GM18519 (cell line): ENCODE results near the gene AMH.
"Not testable (repeated sequence)": the region's sequence is repeated elsewhere in the genome, so short reads cannot be mapped to it uniquely, and the experiment has no call there.

ENCODE experiments used
- ATAC-seq: cut with Tn5 transposase; IDR thresholded peaks from one replicate; pipeline ENCODE4 v1.9.1; 2021; ENCODE audit warnings: mild to moderate bottlenecking, moderate library complexity; ENCODE audit not compliant: unreplicated experiment, low FRiP score

Gene AMH

DNA sequence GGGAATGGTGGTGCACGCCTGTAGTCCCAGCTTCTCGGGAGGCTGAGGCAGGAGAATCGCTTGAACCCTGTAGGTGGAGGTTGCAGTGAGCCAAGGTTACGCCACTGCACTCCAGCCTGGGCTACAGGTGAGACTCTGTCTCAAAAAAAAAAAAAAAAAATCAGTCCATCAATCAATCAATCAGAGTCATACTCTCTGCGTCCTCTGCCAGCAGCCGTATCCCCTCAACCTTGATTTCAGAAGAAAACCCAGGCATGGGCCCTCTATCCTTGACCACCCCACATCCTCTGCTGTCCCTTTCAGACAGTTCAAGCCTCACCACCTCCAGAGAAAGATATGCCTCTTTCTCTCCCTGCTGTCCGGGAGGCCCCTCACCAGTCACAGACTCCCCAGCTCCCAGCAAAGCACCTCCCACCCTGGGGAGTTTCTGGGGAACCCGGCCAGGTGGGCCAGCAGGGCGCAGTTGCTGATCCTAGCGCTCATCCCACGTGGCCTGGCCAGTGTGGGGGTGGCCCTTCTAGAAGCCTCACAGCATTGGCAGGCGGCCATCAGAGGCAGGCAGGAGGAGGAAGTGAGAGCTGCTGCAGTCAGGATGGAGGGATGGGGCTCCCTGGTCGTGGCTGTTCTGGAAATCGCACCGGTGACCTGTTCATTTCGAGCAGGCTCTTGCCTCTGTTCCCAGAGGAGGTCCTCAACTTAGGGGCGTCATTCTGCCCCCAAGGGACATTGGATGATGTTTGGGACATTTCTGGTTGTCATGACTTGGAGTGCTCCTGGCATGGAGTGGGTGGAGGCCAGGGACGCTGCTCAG lies 17.3 kb downstream of the AMH start:
- ATAC-seq = no peak

DNA sequence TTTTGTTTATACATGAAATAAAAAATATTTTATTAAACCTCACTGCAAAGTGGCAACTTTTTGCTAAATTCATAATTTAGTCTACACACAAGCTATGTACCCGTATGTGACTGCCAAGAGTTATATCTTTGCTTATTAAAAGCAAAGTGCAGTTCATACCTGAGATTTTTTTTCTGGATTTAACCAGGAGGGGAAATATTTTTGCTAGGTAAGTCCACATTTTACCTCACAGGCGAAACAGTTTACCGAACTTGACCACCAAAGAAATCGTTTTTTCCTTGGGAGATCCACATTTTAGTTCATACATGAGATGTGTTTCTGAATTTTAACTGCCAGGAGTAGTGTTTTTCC lies 19.3 kb downstream of the AMH start:
- no peak for ATAC-seq

DNA sequence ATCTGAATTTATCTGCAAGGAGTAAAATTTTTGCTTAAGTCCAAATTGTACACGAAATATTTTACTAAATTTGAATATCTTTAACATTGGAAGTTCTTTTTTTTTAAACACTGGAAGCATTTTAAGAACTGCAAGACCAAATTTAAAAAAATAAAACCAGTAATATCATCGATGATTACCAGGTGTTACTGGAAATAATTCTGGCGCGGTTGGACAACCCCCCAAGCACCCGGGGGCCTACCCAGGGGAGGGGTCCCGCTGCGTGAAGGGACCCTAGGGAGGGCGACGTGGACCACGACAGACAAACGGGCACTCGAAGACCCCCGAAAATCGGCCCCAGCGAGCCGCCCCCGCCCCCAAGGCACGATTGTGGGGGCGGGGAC lies 19.7 kb downstream of the AMH start:
- ATAC-seq = no peak

DNA sequence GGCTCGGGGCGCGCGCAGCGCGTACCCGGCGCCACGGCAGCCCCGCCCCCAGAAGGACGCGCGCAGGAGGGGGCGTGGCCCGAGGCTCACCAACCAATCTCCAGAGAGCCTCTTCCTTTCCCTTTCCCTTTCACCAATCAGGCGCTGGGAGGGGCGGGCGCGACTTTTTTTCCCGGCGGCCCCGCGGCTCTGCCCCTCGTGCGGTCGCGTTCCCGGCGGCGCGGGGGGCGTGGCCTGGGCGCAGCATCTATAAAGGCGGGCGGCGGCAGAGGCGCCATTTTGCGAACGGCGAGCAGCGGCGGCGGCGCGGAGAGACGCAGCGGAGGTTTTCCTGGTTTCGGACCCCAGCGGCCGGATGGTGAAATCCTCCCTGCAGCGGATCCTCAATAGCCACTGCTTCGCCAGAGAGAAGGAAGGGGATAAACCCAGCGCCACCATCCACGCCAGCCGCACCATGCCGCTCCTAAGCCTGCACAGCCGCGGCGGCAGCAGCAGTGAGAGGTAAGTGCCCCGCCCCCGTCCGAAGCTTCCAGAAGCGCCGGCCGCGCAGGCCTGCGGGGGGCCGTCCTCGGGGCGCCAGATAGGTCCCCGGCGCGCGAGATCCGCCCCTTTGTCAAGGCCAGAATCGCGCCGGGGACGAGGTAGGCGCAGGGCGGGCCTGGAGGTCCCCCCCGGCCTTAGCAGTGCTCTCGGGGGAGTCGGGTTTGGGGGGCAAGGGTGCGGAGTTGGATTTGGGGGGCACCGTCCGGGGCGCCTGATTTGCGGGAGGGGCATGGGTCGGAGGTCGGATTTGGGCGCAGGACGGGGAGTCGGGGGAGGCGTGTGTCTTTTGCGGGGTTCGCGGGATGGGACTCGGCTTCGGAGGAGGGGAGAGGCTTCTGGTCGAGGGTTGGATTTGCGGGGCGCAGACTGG lies 20.4 kb downstream of the AMH start:
- peak; percentile 53 for ATAC-seq

DNA sequence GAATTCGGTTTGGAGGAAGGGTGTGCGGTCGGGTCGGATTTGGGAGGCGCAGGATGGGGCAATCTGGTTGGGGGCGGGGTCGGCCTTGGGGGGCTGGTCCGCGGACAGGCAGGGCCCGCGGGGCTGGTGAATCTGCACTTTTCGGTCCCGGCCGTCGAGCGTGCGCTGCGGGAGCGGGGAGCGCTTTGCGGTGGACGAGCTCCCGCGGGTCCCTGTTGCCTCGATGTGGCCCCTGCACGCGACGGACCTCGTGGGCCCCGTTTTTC lies 21.0 kb downstream of the AMH start:
- no peak for ATAC-seq

DNA sequence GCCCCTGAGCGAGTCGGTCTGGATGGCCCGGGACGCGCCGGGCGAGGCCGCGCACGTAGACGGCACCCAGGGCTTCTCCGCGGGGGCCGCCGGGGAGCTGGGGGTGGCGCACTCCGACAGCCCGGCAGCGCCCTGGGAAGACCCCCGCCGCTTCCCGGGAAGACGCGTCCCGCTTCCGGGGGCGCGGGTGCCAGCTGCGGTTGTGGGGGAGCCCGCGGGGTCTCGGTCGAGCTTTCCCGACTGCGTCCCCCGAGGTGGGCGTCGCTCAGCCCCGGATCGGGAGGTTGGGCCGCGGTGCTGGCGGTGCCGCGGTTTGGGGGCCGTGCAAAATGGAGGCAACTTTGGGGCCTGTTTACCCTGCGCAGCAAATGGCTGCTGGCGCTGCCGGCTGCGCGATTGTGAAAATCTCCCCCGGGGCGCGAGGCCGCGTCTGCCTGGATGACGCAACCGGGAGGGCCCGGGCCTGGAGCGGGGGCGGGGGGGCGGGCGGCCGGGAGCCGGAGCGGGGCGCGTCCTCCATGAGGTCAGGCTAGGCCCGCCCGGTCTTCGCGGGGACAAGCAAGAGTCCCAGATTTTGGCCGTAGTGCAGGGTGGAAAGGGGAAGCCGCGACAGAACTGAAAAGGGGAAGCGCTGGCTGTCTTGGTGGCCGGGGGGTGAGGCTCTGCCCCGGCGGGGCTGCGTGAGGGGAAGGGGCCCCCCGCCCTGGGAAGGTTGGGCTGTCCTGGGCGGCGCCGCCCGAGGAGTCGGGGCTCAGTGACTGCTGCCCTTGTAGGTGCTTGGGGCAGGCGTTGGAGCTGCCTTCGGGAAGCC lies 21.5 kb downstream of the AMH start:
- ATAC-seq = no peak

DNA sequence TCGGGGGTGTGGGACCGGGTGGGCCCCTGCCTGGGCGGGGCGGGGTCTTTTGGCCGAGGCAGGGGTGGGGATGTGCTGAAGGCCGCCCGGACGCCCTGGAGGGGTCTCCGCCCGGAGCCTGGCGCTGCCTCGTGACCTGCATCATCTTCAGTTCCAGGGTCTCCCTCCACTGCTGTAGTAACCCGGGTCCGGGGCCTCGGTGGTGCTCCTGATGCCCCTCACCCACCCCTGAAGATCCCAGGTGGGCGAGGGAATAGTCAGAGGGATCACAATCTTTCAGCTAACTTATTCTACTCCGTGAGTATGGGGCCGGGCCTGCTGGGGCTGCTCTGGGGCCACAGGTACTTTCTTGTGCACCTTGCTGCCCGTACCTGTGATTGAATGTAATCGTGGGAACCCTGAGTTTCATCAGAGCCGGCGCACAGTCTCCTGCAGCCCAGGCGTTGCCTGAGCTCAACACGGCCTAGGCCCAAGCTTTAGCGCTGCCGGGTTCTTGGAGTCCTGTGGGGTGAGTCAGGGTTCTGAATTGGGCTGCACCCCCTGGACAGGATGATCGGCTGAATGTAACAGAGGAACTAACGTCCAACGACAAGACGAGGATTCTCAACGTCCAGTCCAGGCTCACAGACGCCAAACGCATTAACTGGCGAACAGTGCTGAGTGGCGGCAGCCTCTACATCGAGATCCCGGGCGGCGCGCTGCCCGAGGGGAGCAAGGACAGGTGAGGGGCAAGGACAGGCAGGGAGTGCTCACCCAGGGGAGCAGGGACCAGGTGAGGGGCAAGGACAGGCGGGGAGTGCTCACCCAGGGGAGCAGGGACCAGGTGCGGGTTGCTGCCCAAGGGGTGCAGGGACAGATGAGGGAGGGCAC lies 22.3 kb downstream of the AMH start:
- no peak for ATAC-seq

DNA sequence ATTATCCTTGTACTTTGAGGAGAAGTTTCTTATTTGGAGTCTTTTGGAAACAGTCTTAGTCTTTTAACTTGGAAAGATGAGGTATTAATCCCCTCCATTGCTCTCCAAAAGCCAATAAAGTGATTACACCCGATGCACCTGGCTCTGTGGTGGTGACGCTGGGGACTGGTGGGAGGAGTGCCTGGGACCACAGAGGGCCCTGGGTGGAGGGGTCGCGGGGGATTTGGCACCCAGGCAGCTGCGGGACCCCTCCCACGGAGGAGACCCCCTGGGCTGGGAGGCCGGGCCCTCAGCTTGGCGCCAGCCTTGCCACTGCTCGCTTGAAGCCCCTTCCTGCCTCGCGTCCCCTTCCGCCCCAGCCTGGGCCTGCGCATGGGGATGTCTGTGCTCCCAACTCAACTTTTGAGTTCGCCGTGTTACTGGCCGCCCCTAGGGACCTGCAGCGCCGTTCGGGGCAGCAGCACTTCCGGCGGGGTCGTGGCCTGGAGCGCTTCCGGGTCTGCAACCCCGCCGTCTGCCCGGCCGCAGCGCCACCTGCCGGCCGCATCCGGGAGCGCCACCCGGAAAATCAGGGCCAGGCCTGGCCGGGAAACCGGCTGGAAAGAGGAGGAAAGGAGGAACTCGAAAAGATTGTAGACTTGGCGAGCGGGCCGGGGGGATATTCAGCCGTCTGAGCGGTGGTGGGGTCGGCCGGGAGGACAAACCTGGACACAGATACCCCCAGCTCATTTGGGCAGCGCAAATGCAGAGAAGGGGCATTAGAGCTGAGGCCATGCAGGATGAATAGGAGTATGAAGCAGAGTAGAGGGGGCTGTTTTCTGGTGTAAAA lies 24.4 kb downstream of the AMH start:
- no peak for ATAC-seq

DNA sequence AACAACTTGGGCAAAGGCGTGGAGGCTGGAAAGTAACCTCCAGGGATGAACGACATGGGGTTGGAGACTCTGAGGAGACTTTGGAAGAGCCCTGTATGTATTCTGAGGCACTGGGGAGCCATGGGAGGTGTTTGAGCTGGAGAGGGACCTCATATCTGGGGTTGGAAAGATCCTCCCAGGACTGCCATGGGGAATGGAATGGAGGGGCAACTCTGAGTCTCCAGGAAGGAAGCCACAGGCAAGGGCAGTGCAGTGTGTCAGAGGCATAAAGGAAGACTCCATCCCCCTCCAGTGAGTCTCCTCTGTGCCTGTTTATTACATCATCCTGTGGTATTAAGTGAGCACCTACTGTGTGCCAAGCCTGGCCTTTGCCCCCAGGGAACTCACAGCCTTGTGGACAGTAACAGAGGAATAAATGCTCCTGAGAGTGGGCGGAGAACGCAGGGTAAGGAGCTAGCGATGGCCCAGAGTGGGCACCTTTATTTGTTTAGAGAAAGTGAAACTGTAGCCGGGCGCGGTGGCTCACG lies 25.1 kb downstream of the AMH start:
- ATAC-seq = no peak

DNA sequence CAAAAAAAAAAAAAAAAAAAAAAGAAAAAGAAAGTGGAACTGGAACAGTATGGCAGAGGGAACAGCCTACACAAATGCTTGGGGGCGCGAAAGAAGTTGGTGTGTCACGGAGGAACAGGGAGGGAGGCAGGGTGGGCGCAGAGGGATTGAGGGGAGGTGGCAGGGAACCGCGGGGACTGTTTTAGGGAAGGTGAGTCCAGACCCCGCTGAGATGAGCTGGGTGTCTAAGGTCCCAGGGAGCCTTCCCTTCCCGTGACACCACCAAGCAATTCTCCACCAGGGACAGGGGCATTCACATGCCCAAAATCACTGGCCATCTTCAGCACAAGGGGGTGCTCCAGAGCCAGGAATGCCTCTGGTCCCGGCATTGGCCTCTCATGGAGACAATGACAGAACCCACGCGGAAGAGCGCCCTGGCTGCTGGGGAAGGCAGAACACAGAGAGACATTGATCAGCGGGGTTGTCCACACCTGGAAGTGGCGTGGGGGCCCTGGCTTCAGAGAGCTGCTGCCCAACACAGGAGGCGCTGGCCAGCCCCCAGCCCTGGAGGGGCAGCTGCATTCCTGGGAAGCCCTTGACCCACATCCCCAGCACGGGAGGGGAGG lies 25.9 kb downstream of the AMH start:
- no peak for ATAC-seq

DNA sequence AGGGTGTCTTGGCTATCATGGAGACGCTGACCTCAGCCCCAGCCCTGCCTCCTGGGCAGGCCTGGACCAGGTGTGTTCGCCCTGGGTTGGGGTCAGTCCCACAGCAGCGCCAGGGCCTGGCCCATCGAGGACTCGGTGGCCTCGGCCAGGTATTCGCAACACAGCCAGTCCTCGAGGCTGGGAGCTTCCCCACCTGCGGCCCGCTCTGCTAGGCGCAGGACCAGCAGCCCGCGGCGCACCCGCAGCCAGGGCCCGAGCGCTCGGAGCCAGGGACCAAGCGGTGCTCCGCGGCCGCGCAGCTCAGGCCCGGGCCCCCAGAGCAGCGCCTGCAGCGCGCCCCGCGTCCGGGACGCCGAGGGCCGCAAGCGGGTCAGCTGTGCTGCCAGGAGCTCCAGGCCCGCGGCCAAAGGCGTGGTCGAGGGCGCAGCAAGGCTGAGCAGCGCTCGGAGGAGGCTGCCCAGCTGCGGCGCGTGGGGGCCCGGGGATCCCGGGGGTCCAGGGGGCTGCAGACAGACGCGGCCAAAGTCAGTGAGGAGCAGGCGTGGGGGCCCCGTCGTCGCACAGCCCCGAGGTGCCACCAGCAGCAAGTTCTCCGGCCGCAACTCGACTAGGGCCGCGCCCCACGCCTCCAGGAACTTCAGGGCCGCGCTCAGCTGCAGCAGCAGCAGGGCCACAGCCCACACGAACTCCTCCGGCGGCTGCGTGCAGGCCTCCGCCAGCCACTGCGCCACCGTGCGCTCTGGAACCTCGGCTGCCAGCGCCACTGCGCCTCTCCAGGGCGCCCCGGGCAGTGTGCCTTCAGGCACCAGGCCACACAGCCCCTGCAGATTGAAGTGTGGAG lies 26.7 kb downstream of the AMH start:
- ATAC-seq = no peak

DNA sequence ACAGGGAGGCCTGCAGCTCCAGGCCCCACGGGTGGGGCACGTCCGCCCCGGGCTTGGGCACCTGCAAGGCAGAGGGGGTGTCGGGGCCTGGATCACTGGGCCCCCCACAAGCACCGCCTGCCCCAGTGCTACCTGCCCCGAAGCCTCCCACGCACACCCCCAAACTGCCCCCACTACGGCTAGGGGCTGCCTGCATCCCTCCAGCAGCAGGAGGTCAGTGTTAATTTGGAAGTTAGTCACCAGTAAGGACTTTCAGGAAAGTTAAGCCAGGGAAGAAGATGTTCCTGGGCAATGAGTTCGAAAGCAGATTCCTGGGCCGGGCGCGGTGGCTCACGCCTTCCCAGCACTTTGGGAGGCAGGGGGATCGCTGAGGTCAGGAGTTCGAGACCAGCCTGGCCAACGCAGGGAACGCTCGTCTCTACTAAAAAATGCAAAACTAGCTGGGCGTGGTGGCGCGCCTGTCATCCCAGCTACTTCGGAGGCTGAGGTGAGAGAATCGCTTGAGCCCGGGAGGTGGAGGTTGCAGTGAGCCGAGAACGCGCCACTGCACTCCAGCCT lies 27.4 kb downstream of the AMH start:
- no peak for ATAC-seq

DNA sequence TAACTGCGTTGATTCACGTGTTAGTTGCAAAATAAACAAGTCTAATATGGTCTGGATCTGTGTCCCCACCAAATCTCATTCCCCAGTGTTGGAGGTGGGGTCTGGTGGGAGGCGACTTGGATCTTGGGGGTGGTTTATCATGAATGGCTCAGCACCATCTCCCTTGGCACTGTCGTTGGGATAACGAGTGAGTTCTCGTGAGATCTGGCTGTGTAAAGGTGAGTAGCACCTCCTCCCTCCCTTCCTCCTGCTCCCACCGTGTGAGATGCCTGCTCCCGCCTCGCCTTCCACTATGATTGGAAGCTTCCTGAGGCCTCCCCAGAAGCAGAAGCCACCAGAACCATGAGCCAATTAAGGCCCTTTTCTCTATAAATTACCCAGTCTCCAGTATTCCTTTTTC lies 28.0 kb downstream of the AMH start:
- no peak for ATAC-seq

DNA sequence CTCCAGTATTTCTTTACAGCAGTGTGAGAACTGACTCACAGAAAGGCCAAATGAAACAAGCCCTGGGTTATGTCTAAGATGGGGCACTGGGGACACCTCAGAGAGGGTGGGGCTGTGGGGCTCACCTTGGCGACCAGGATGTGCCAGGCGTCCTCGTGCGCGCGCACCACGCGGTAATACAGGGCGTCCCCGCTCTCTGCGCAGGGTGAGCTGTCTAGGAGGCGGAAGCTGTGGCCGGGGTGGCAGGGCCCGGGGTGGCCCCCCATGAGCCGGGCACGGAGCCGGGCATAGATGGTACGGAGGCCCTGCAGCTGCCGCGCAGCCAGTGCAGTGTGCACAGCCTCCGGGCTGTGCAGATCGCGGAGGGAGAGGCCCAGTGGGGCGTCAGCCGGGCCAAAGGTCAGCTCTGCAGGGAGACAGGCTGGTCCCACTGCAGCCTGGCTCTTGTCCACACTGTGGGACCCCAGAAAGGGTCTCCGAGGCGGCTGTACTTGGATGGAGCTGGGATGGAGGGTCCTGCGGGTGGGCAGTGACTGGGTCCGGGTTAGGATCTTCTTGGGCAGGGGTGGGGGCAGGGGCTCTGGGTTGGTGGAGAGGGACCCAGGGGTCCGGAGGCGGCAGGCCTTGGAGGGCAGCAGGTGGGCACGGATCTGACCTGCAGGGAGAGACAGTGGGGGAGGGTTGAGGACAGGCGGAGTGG lies 29.5 kb downstream of the AMH start:
- ATAC-seq = no peak

DNA sequence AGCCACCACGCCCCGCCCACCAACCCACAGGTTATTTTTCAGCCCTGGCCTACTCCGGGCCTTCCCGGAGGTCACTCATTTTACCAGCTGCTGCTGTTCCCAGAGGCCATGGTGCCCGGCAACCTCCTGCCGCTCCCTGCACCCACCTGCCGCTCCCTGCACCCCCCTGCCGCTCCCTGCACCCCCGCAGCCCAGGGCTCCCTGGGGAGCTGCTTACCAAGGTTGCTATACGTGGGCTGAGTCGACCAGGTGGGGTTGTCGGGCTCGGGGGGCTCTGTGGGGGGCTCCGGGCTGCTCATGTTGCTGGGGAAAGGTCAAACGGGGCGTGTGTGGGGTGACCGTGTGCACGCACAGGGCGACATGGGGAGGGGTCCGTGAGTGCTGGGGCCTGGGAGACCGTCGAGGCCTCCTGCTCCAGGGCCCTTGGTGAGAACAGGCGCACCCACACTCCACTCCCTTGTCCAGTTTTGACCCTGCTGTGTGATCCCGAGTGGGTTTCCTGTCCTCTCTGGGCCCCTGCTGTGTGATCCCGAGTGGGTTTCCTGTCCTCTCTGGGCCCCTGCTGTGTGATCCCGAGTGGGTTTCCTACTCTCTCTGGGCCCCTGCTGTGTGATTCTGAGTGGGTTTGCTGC lies 31.6 kb downstream of the AMH start:
- ATAC-seq = no peak

DNA sequence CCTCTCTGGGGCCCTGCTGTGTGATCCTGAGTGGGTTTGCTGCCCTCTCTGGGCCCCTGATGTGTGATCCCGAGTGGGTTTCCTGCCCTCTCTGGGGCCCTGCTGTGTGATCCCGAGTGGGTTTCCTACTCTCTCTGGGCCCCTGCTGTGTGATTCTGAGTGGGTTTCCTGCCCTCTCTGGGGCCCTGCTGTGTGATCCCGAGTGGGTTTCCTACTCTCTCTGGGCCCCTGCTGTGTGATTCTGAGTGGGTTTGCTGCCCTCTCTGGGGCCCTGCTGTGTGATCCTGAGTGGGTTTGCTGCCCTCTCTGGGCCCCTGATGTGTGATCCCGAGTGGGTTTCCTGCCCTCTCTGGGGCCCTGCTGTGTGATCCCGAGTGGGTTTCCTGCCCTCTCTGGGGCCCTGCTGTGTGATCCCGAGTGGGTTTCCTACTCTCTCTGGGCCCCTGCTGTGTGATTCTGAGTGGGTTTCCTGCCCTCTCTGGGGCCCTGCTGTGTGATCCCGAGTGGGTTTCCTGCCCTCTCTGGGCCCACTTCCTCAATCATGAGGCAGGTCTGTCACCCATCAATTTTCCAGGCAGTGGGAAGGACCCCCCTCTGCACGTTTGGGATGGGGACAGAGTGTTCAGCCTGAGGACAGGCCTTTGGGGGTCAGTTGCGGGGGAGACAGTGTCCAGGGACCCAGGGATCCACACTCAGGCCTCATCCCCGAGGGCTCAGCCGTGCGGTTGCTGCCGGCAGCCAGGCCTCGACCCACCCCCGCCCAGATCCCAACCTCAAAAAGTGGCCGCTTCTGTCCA lies 32.3 kb downstream of the AMH start:
- not testable (repeated sequence) for ATAC-seq
